ENCODE data around the gene SAPCD2.

GRCh38 chr9:137019891-137020683, 50.3 kb downstream of the SAPCD2 start:
- TF ChIP-seq CTCF (IDR thresholded peaks at IDR 0.05) (no peak), POLR2A (IDR thresholded peaks at IDR 0.05) (no peak)
